Suppressor macrophage (primary cell): ENCODE data around the gene HINT1.

Experiments
- DNase-seq, 4 experiments: peaks; one replicate each; pipeline ENCODE4 v3.0.0-alpha.2; 2020 to 2022

Gene HINT1

DNA sequence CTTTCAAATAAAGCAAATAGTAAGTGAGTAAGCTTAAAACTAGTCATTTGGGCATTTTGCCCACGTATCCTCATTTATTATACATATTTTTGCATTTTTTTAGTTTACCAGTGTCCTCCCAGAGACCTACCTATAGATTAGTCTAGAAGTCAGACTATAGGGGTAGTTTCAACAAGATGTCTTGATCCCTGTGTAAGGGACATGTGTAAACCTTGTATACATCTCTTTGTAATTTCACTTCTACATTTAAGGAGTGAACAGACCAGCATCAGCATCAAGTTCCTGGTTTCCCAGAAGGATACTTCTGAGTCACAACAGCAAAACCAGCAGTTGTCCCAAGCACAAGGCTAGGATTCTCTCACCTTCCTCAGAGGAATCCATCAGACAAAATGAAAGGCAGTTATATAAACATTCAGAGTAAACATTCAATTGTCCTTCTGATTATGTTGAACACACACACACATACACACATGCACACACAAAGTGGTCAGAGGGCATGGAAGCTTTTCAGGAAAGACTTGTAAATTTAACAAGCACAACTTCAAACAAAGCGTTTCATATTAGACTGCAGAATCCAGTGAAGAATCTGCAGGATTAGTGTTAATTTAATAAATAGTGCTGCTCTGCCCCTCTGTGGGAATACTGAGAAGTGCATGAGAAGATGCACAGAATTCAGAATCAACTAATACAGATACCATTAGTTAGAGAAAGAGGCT, 55.4 kb downstream of the HINT1 start:
- peak; percentile 52 to 75 (median 68) for DNase-seq
